ENCODE data around the gene ARF3.

GRCh38 chr12:48907245-48907644 is 50.0 kb downstream of the ARF3 start:
- TF ChIP-seq CTCF (IDR thresholded peaks at IDR 0.05) (no peak), POLR2A (IDR thresholded peaks at IDR 0.05) (no peak)

All from lower leg skin (tissue), 3 donors.